ENCODE data around the gene ARIH2. TPM values are rescaled to one million over a fixed set of nuclear protein-coding genes. Genes with fewer than 3 reads are reported as not detected.

The ARIH2 gene
- total and polyA plus RNA-seq, 3 experiments from 2014 or later = 117 to 126 (median 123) TPM

GRCh38 chr3:48997714-48998637 is 79.3 kb downstream of the ARIH2 start:
- H3K4me1 Mint-ChIP-seq = peaks cover 14 to 22% (median 20%) of the 10 kb centered on the region in 3 donors
- H3K27ac ChIP-seq (ENCODE audit: low read depth, low read length) = no peak overlapping the region
- H3K27me3 Mint-ChIP-seq = no peaks in the 10 kb centered on the region
- no peaks in the 10 kb centered on the region for H3K9me3 Mint-ChIP-seq
- no peak for DNase-seq
- no peaks in the 10 kb centered on the region for H3K36me3 ChIP-seq (ENCODE audit: insufficient read depth, low read length)
- H3K4me1 ChIP-seq (ENCODE audit: insufficient read depth, low read length) = no peaks in the 10 kb centered on the region
- ChIA-PET CTCF (interaction anchor here (1.0 to 2.7 kb wide), 3 partner anchors 9 to 13 kb away, joined by 3 to 10 read pairs (median 6); partner anchors contain the start of gene WDR6), POLR2A (interaction anchor here (2.3 kb wide), 1 partner anchor 10 kb away, joined by 7 read pairs; the partner anchor contains the start of gene WDR6)
- no peak overlapping the region for H3K4me3 Mint-ChIP-seq
- H3K36me3 Mint-ChIP-seq = peaks cover 0 to 27% (median 3%) of the 10 kb centered on the region in 3 donors
- no peaks in the 10 kb centered on the region for H3K27me3 ChIP-seq (ENCODE audit: insufficient read depth, low read length, poor library complexity, severe bottlenecking)
- peak overlapping the region in 4 of 8 donors; percentile 7 to 71 (median 62) for H3K27ac Mint-ChIP-seq
- no peak overlapping the region for H3K4me3 ChIP-seq (ENCODE audit: low read length)
- no peaks in the 10 kb centered on the region for H3K9me3 ChIP-seq (ENCODE audit: low read length)

GRCh38 chr3:48999085-48999858 is 80.6 kb downstream of the ARIH2 start:
- H3K27me3 Mint-ChIP-seq = no peaks in the 10 kb centered on the region
- H3K27me3 ChIP-seq (ENCODE audit: insufficient read depth, low read length, poor library complexity, severe bottlenecking) = no peaks in the 10 kb centered on the region
- H3K36me3 ChIP-seq (ENCODE audit: insufficient read depth, low read length) = no peaks in the 10 kb centered on the region
- H3K27ac Mint-ChIP-seq = peak overlapping the region in 5 of 8 donors; percentile 30 to 60 (median 47)
- peaks cover 8 to 10% (median 9%) of the 10 kb centered on the region in 3 donors for H3K4me1 Mint-ChIP-seq
- ChIA-PET CTCF (interaction anchor here (1.0 to 2.7 kb wide), 3 partner anchors 11 to 23 kb away, joined by 3 to 10 read pairs (median 4); partner anchors contain the start of gene NDUFAF3), POLR2A (no interaction called here)
- DNase-seq = no peak
- no peak overlapping the region for H3K4me3 Mint-ChIP-seq
- no peaks in the 10 kb centered on the region for H3K9me3 ChIP-seq (ENCODE audit: low read length)
- no peak overlapping the region for H3K4me3 ChIP-seq (ENCODE audit: low read length)
- H3K36me3 Mint-ChIP-seq = peaks cover 0 to 20% (median 3%) of the 10 kb centered on the region in 3 donors
- no peaks in the 10 kb centered on the region for H3K4me1 ChIP-seq (ENCODE audit: insufficient read depth, low read length)
- H3K27ac ChIP-seq (ENCODE audit: low read depth, low read length) = no peak overlapping the region
- no peaks in the 10 kb centered on the region for H3K9me3 Mint-ChIP-seq

- peaks cover under 1% of the 10 kb centered on the region for H3K4me1 ChIP-seq (ENCODE audit: insufficient read depth, low read length)
- Mint-ChIP-seq H3K4me3 (peak overlapping the region in 1 of 7 donors; percentile 50), H3K36me3 (peaks cover 0 to 7% (median 1%) of the 10 kb centered on the region in 3 donors), H3K4me1 (peaks cover under 1 to 5% (median under 1%) of the 10 kb centered on the region in 3 donors), H3K27ac (peak overlapping the region in 3 of 8 donors; percentile 63 to 94 (median 64)), H3K9me3 (no peaks in the 10 kb centered on the region), H3K27me3 (no peaks in the 10 kb centered on the region)
- no peak overlapping the region for H3K27ac ChIP-seq (ENCODE audit: low read depth, low read length)
- CTCF ChIA-PET = interaction anchor here (1.0 to 1.8 kb wide), 2 partner anchors 13 kb away, joined by 4 to 6 read pairs; no protein-coding TSS in a partner anchor
- H3K27me3 ChIP-seq (ENCODE audit: insufficient read depth, low read length, poor library complexity, severe bottlenecking) = no peaks in the 10 kb centered on the region
- no peaks in the 10 kb centered on the region for H3K9me3 ChIP-seq (ENCODE audit: low read length)
- POLR2A ChIA-PET = no interaction called here
- H3K36me3 ChIP-seq (ENCODE audit: insufficient read depth, low read length) = no peaks in the 10 kb centered on the region
- no peak for DNase-seq
- H3K4me3 ChIP-seq (ENCODE audit: low read length) = no peak overlapping the region
Observed at GRCh38 chr3:49001155-49001554, 82.5 kb downstream of the ARIH2 start.

GRCh38 chr3:49004352-49005302 is 86.0 kb downstream of the ARIH2 start:
- no peaks in the 10 kb centered on the region for H3K9me3 ChIP-seq (ENCODE audit: low read length)
- no peak for DNase-seq
- ChIA-PET POLR2A (interaction anchor here (1.2 to 4.7 kb wide), 2 partner anchors 15 to 17 kb away, joined by 4 to 79 read pairs; partner anchors contain the start of gene NDUFAF3), CTCF (interaction anchor here (1.0 to 10.1 kb wide), 3 partner anchors 16 to 19 kb away, joined by 4 to 121 read pairs (median 109); partner anchors contain the start of genes NDUFAF3 and P4HTM)
- no peaks in the 10 kb centered on the region for H3K27me3 ChIP-seq (ENCODE audit: insufficient read depth, low read length, poor library complexity, severe bottlenecking)
- no peak overlapping the region for H3K4me3 ChIP-seq (ENCODE audit: low read length)
- Mint-ChIP-seq H3K36me3 (peaks cover 0 to 16% (median 1%) of the 10 kb centered on the region in 3 donors), H3K27ac (no peak overlapping the region), H3K4me3 (peak overlapping the region in 3 of 7 donors; percentile 11 to 32 (median 30)), H3K27me3 (peaks cover 0 to 3% of the 10 kb centered on the region in 2 donors), H3K9me3 (no peaks in the 10 kb centered on the region), H3K4me1 (peaks cover 25 to 32% (median 31%) of the 10 kb centered on the region in 3 donors)
- no peak overlapping the region for H3K27ac ChIP-seq (ENCODE audit: low read depth, low read length)
- H3K4me1 ChIP-seq (ENCODE audit: insufficient read depth, low read length) = peaks cover 14% of the 10 kb centered on the region
- H3K36me3 ChIP-seq (ENCODE audit: insufficient read depth, low read length) = no peaks in the 10 kb centered on the region

GRCh38 chr3:49005303-49005680 is 86.7 kb downstream of the ARIH2 start:
- H3K4me3 Mint-ChIP-seq = peak overlapping the region in 2 of 7 donors; percentile 30 to 32
- H3K36me3 Mint-ChIP-seq = peaks cover 0 to 16% (median 1%) of the 10 kb centered on the region in 3 donors
- Histone ChIP-seq H3K9me3 (ENCODE audit: low read length) (no peaks in the 10 kb centered on the region), H3K36me3 (ENCODE audit: insufficient read depth, low read length) (no peaks in the 10 kb centered on the region), H3K4me3 (ENCODE audit: low read length) (no peak overlapping the region), H3K27me3 (ENCODE audit: insufficient read depth, low read length, poor library complexity, severe bottlenecking) (no peaks in the 10 kb centered on the region), H3K27ac (ENCODE audit: low read depth, low read length) (no peak overlapping the region), H3K4me1 (ENCODE audit: insufficient read depth, low read length) (peaks cover 14% of the 10 kb centered on the region)
- CTCF ChIA-PET = interaction anchor here (6.2 to 10.1 kb wide), 2 partner anchors 16 to 18 kb away, joined by 109 to 121 read pairs; partner anchors contain the start of genes NDUFAF3 and P4HTM
- no peaks in the 10 kb centered on the region for H3K9me3 Mint-ChIP-seq
- H3K27me3 Mint-ChIP-seq = peaks cover 0 to 3% of the 10 kb centered on the region in 2 donors
- peaks cover 22 to 32% (median 31%) of the 10 kb centered on the region in 3 donors for H3K4me1 Mint-ChIP-seq
- peak overlapping the region in 1 of 8 donors; percentile 78 for H3K27ac Mint-ChIP-seq
- POLR2A ChIA-PET = interaction anchor here (1.2 to 4.7 kb wide), 2 partner anchors 16 kb away, joined by 4 to 79 read pairs; partner anchors contain the start of gene NDUFAF3
- DNase-seq = no peak

- CTCF ChIA-PET = interaction anchor here (1.4 to 10.1 kb wide), 3 partner anchors 11 to 18 kb away, joined by 9 to 121 read pairs (median 109); partner anchors contain the start of genes NDUFAF3 and P4HTM
- peak overlapping the region; percentile 88 for H3K27ac ChIP-seq (ENCODE audit: low read depth, low read length)
Observed at GRCh38 chr3:49005998-49006397, 87.4 kb downstream of the ARIH2 start.

More at GRCh38 chr3:49005998-49006397, 87.4 kb downstream of the ARIH2 start:
- peak overlapping the region; percentile 98 for H3K4me3 ChIP-seq (ENCODE audit: low read length)
- Mint-ChIP-seq H3K9me3 (no peaks in the 10 kb centered on the region), H3K4me1 (peaks cover 22 to 32% (median 31%) of the 10 kb centered on the region in 3 donors), H3K36me3 (peaks cover 0 to 18% (median 1%) of the 10 kb centered on the region in 3 donors), H3K27ac (peak overlapping the region in 6 of 8 donors; percentile 89 to 100 (median 99)), H3K4me3 (peak overlapping the region in 6 of 7 donors; percentile 89 to 100 (median 98)), H3K27me3 (peaks cover 0 to 3% of the 10 kb centered on the region in 2 donors)
- peaks cover 14% of the 10 kb centered on the region for H3K4me1 ChIP-seq (ENCODE audit: insufficient read depth, low read length)
- POLR2A ChIA-PET = interaction anchor here (0.5 to 4.7 kb wide), 6 partner anchors 12 to 337 kb away, joined by 3 to 79 read pairs (median 26); partner anchors contain the start of genes DALRD3, NDUFAF3 and P4HTM
- no peaks in the 10 kb centered on the region for H3K9me3 ChIP-seq (ENCODE audit: low read length)
- no peaks in the 10 kb centered on the region for H3K36me3 ChIP-seq (ENCODE audit: insufficient read depth, low read length)
- no peaks in the 10 kb centered on the region for H3K27me3 ChIP-seq (ENCODE audit: insufficient read depth, low read length, poor library complexity, severe bottlenecking)
- DNase-seq = no peak
